ENCODE data around the gene CACNA1B.
"Not testable (repeated sequence)": the region's sequence is repeated elsewhere in the genome, so short reads cannot be mapped to it uniquely, and the experiment has no call there.

The CACNA1B gene

GRCh38 chr9:137866226-137867141 is 11.1 kb upstream of the CACNA1B start:
- no peak for DNase-seq (ENCODE audit: low spot score)

- no peak for DNase-seq (ENCODE audit: low spot score)
Observed at GRCh38 chr9:137870432-137870831, 7.2 kb upstream of the CACNA1B start.

- no peak for DNase-seq (ENCODE audit: low spot score)
Observed at GRCh38 chr9:137872296-137872695, 5.3 kb upstream of the CACNA1B start.

GRCh38 chr9:137873408-137873807 is 4.2 kb upstream of the CACNA1B start:
- no peak for DNase-seq (ENCODE audit: low spot score)

GRCh38 chr9:137873858-137874362 is 3.7 kb upstream of the CACNA1B start:
- DNase-seq (ENCODE audit: low spot score) = no peak

- DNase-seq (ENCODE audit: low spot score) = no peak
Observed at GRCh38 chr9:137875354-137875753, 2.2 kb upstream of the CACNA1B start.

- DNase-seq (ENCODE audit: low spot score) = no peak
Observed at GRCh38 chr9:137875846-137876245, 1.7 kb upstream of the CACNA1B start.

- no peak for DNase-seq (ENCODE audit: low spot score)
Observed at GRCh38 chr9:137876269-137876668, 1.3 kb upstream of the CACNA1B start.

GRCh38 chr9:137876781-137877386 is 698 bp upstream of the CACNA1B start:
- no peak for DNase-seq (ENCODE audit: low spot score)

- DNase-seq (ENCODE audit: low spot score) = no peak
Observed at GRCh38 chr9:137878146-137878941, 762 bp downstream of the CACNA1B start.

- DNase-seq (ENCODE audit: low spot score) = no peak
Observed at GRCh38 chr9:137879052-137879451, 1.5 kb downstream of the CACNA1B start.

- no peak for DNase-seq (ENCODE audit: low spot score)
Observed at GRCh38 chr9:137879566-137880150, 2.1 kb downstream of the CACNA1B start.

GRCh38 chr9:137880160-137880975 is 2.8 kb downstream of the CACNA1B start:
- DNase-seq (ENCODE audit: low spot score) = no peak

- no peak for DNase-seq (ENCODE audit: low spot score)
Observed at GRCh38 chr9:137880976-137881530, 3.5 kb downstream of the CACNA1B start.

GRCh38 chr9:137881591-137882505 is 4.3 kb downstream of the CACNA1B start:
- DNase-seq (ENCODE audit: low spot score) = no peak

- no peak for DNase-seq (ENCODE audit: low spot score)
Observed at GRCh38 chr9:137882506-137882821, 4.9 kb downstream of the CACNA1B start.

GRCh38 chr9:137883977-137884376 is 6.4 kb downstream of the CACNA1B start:
- not testable (repeated sequence) for DNase-seq (ENCODE audit: low spot score)

GRCh38 chr9:137884547-137884946 is 7.0 kb downstream of the CACNA1B start:
- DNase-seq (ENCODE audit: low spot score) = not testable (repeated sequence)

- not testable (repeated sequence) for DNase-seq (ENCODE audit: low spot score)
Observed at GRCh38 chr9:137885121-137885520, 7.5 kb downstream of the CACNA1B start.

GRCh38 chr9:137888621-137889020 is 11.0 kb downstream of the CACNA1B start:
- not testable (repeated sequence) for DNase-seq (ENCODE audit: low spot score)

Measured in hematopoietic multipotent progenitor cell treated with erythropoietin and hydrocortisone succinate and interleukin-3 and kit ligand, for 15 days (in vitro differentiated cells).